Superior temporal gyrus (tissue), 1 donor: ENCODE data around the gene EXOC6B.
A peak's percentile ranks its signal among the peaks of the same experiment; 100 is the strongest.

Experiments
- DNase-seq: peaks from one replicate; pipeline ENCODE4 v3.0.0-alpha.2; 2016; ENCODE audit errors: extremely low spot score

Gene EXOC6B

DNA sequence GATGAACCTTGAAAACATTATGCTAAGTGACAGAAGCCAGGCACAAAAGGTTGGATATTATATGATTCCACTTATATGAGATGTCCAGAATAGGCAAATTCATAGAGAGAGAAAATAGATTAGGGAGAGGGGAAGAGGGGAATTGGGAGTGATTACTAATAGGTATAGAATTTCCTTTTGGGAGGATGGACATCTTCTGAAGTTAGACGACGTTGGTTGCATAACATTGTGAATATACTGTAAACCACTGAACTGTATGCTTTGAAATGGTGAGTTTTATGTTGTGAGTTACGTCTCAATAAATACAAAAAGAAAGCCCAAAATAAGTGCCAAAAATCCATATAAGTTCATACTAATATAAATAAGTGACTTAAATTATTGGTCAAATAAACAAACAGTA lies 659.6 kb downstream of the EXOC6B start:
- DNase-seq, result no peak

DNA sequence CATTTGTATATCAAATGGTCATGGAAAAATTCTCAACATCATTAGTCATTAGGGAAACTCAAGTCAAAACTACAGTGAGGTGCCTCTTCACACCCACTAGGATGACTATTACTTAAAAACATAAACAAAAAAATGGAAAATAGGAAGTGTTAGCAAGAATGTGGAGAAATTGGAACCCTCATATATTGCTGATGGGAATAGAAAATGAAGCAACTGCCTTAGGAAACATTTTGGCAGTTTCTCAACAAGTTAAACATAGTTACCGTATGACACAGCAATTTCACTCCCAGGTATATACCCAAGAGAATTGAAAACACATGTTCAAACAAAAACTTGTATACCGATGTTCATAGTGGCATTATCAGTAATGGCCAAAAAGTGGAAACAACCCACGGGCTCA lies 660.0 kb downstream of the EXOC6B start:
- DNase-seq, result no peak

DNA sequence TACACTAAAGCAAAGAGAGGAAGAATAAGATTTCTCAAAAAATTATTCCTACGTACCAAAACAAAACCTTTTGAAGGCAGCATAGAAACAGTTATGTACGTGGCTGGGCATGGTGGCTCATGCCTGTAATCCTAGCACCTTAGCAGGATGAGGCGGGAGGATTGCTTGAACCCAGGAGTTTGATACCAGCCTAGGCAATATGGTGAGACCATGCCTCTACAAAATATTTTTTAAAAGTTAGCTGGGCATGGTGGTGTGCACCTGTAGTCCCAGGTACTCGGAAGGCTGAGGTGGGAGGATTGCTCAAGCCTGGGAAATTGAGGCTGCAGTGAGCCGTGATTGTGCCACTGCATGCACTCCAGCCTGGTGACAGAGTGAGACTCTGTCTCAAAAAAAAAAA lies 663.3 kb downstream of the EXOC6B start:
- no peak for DNase-seq

DNA sequence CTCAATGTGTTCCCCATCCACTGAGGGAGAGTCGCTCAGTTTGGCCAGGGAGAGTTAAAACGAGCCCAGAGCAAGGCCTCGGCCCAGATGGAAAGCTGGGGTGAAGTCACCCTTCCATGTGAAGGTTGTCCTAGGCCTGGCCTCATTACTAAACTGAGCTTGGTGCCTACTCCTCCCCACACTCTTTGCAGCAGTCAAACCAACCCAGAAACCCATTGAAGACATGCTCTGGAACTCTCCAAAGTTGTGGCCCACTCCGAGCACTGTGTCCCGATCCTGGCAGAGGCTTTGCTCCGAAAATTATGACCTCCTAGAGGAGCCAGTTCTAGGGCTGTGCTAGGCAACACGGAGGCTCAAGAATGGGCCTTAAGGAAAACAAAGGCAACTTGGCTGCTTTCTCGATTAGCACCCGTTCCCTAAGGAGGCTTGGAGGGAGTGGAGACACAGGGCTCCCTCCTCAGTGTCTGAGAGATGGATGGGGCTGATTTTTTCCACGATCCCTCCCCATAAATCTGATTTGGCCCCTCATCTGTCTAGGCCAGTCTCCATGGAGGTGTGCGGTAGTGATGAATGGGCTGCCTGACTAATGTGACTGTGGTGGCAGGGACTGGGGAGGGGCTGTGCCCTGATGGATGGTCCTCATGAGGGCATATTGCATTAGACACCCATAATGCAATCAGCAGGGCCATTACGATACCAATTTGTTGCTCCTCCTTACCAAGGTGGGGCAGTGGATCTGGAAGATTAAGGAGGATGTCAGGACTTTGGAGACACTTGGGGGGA lies 666.4 kb downstream of the EXOC6B start:
- DNase-seq, result no peak

DNA sequence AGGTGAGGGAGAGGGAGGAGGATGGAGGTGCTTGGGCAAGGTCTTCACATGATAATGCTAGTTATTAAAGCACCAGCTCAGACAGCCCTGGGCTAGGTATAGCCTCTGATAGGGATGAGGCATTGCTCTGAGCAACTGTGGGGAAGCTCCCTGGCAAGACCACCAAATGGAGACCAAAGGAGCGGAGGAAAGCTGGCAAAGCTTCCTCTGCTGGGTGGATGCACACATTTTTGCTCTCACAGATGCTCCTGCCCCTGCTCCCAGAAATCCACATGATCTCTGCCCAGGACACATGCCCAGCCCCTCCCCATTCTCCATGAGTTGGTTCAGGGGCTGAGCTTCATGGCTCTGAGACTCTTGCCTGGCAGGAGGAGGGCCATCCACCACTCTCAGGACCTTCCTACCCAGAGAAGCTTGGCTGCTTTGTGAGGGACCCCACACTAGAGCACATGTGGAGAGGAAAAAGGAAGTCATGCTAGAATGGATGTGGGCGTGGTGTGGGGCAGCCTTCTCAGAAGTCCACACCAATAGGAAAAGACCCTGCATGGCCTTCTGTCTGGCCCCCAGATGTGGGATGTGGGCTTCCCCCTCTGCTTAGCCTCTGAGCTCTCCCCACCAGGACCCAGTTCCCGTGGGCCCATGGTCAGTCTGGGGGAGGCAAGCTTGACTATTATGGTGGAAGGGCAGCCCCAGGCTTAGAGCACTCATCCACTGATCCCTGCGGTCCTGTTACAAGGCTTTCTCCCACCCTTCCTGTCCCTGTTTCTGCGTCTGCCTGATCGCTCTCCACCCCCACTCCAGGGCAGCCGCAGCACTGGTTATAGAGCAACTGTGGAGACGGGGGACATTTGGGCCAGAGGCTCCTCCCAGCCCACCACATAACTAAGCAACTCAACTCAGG lies 667.7 kb downstream of the EXOC6B start:
- DNase-seq, result no peak

DNA sequence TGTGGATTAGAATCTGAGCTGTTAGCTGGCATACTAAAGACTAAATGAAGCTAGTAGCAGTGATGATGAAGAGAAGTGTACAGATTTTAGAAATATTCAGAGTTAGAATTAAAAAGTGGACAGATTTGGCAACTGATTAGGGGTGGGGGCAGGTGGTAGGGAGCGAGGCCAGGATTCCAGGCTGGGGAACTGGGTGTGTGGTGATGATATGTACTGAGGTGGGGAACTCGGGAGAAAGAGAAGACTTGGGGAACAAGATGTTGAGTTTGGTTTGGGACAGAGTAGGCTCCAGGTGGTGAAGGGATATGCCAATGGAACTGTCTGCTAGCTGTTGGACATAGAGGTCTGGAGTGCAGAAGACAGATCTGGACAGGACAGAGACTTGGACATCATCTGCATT lies 669.0 kb downstream of the EXOC6B start:
- DNase-seq, result no peak

DNA sequence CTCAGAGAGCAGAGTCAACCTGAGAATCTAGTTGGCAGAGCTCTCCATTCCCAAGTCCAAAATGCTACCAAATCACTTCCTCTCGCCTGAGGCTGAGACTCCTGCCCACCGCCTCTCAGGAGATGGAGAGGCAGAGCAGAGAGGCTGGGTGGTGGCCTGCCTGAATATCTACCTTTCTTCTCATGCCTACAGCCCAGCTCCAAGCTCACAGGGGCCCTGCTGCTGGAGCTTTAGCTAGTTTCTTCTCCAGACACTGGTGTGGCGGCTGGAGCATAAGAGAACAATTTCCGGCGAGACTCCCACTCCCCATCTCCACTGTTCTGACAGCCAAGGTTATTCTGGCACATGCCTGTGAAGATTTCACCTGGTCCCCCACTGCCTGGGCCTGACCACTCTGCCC lies 670.1 kb downstream of the EXOC6B start:
- no peak for DNase-seq

DNA sequence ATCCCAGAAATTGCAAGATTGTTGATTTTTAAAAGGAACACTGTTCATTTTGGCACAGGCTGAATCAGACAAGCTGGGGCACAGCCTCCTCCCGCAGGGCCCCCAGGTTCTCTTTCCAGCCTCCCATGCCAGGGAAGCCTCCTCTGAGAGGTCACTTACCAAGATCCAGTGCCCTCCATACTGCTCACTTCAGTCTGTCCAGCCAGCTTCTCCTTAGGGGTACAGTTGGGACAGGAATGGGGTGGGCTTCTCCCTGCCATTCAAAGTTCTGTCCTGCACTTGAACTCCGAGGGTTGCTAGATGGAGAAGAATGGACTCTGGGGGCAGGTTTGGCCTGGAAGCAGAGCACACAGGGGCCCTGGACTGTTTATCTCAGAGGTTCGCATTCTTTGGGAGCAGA lies 670.7 kb downstream of the EXOC6B start:
- DNase-seq, result no peak

DNA sequence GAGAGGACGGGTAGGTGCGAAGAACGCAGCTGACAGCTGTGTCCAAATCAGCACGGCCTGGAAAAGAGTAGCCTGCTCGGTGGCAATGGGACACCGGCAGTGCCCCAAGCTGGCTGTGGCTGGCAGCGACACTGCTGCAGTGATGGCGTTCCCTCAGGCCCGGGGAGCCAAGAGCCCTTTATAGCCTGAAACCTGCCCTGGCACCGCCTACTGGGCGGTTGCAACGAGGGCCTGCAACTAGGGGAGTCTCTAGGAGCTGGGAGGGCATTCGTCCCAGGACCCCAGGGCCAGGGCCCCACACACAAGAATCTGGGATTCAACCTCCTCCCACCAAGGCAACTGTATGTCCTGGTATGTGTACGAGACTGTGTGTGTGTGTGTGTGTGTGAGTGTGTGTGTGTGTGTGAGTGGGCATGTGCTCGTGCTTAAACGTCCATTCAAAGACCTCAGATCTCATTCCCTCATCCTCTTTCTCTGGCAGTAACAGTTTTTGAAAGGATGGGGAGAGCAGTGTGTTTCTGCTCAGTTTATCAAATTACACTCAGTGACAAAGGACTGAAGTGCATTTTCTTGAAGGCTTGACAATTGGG lies 671.4 kb downstream of the EXOC6B start:
- no peak for DNase-seq

DNA sequence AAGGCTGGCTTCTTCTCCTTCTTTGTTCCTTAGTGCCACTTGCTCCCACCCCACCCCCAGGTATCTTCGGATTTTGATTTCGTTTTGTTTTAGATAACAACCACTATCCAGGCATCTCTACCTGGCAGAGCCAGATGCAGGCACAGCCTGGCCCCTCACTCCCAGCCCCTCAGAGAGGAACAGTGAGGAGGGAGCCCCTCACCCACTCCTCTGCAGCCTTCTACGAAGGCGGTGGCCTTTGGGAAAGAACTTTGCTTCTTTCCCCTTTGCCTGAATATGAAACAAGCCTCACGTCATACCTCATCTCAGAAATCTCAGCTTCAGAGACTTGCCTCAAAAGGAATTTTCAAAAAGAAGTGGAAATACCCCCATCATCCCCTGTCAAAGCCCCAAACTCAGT lies 671.9 kb downstream of the EXOC6B start:
- DNase-seq, result no peak

DNA sequence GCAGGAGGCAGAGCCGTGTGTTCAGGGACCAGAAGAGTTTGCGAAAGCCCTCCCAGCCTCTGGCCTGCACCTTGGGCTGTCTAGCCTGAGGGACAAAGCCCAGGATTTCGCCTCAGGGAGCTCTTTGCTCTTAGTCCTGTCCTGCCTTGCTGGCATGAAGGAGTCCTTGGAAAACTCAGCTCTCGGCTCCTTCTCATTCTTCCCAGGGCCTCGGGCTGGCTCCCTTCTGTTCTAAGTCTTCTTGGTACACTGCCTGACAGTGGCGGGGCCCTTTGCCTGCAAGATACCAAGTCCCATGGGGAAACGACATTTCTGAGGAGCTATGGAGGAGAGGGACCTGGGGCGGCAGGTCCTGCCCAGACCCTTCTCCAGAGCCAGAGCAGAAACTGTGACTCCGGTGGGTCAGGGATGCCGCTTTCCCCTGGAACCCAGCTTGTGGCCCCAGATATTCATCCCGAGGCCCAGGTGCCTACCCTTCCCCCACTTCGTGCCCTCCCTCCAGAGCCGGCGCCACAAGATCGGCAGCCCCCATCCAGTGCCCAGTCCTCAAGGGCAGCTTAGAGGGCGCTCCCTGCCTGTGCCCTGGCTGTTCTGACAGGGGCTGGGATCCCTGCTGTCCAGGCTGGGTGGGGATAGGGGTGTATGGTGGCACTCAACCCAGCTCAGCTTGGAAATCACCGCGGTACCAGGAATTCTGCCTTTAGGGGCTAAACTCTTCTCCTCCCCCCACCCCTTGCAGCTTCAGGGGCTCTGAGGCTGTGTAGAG lies 672.6 kb downstream of the EXOC6B start:
- DNase-seq, result no peak

DNA sequence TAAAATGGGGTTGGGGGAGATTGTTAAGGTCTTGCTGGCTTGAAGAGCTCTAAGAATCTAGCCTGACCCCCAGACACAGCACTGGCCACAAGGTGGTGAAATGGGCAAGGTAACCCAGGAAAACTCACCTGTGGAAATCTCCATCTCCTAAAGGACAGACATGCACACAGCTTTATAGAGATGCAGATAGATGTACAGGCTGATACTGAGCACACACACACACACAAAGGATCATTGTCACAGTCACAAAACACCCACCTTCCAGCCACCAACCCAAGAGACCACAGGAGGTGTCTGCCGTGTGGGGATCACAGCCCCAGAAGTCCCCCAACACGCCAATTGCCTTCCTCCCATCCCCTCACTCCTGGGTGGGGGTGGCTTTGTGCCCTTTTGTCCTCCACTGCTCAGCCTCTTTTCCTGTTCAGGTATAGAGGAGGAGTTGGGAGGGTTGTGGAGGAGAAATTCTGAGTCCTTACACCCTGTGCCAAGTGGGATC lies 674.9 kb downstream of the EXOC6B start:
- no peak for DNase-seq

DNA sequence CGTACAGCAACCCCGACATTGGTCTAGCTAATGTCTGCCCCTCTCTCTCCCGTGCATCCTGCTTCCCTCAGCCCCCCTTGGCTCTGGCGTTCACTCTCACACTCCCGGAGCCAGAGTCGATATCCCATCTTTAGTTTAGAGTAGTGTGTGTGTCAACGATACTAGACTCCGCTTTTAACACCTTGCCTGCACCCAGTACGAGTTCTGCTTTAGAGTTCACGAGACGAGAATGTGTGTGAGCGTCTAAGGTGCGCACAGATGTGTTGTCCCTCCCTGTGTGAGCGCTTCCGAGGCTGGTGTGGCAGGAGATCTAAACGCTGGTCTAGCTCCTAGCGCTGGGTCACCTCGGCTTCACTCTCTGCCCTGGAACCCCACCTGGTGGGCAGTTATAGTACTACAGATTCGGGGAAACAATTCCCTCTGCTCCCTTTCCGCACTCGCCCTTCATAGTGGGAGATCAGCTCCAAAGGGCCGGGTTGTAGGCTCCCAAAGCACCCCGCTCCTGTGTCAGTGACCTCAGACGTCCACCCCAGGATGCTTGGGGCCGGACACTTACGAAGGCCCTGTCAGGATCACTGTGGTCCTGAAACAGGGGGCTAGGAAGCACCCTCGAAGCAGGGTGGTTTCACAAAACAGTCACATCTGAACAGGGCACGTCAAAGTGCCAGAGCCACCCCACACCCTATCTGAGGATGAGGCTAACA lies 675.5 kb downstream of the EXOC6B start:
- DNase-seq, result peak; percentile 96

DNA sequence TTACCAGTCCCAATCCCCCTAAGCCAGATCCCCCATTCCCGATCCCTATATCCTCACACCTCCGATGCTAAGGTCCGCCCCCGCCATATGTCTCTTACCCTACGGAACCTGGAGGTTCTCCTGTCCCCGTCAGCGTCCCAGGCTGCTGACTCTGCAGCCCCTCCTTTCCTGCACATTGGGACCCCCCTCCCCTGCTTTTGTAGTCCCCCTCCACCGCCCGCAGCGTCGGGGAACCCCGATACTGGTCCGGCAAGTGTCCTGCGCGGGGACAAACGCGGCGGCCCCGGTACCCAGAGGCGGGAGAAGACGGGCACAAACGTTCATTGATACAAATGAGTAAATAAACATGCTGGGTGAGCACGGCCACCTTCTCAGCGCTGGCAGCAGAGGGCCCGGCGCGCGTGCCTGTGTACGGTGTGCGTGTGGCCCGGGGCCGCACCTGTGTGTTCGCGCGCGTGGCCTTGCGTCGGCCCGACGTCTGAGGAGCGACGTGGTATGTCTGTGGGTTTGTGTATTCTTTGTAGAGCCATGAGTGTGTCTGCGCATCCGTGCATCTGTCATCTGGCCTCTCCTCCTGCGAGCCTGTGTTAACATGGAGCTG lies 676.2 kb downstream of the EXOC6B start:
- DNase-seq, result no peak

DNA sequence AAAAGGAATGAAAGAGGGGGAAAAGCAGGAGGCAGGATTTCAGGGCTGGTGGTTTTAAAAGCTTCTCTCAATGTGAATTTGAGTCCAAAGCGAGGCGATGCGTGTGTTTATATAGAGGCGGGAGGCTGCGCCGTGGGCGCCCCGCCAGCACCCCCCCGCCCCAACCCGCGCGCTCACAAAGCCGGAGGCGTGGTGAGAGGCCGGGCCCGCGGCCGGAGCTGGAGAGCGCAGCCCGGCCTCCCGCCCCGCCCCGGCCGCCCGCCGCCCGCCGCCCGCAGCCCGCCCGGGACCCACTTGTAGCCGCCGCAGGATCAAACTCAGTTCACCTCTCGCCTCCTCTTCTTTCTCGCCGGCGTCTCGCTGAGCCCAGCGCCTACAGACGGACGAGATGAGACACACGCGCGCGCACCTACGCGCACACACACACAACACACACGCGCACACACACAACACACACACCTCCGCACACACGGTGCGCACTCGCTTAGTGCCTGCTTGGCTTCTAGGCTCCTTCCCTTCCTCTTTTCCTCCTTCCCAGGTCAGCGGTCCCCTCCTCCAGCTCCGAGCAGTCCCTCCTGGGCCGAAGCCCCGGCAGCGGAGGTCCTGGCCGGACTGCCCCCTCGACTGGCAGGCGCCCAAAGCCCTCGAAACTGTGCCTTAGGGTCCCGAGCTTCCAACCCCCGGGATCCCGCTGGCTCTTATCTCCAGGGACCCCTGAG lies 676.8 kb downstream of the EXOC6B start:
- DNase-seq, result peak; percentile 48

DNA sequence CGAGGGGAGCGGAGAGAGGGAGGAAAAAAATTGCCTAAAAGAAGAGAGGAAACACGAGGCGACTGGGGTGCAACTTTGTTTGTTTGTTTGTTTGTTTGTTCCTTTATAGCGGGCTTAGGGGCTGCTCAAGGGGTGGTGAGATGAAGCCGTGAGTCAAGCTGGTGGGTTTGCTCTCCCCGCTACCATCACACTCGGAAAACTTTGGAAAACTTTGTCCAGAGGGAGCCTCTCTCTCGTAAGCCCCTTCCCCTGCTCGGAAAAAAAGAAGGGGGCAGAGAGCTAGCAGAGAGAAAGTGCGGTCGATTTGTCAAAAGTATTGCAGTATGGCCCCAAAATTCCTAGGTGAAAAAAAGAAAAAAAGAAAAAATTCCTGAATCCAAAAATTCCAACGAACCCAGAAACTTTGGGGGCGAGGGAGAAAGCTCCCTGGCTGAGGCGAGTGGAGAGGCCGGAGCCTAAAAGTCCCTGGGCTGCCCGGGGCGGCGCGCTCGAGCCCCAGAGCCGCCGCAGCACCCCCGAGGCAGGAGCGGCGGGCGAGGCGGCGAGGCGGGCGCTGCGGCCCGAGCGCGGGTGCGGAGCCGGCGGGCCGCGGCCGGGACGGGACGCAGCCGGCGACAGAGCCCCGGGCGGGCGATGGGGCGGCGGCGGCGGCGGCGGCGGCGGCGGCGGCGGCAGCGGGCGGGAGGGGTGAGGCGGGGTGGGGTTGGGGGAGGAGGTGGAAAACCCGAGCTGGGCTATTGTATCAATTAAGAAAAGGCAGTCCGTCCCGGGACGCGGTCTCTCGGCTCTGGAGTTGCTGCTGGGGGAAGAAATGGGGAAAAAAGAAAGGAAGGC lies 677.6 kb downstream of the EXOC6B start:
- DNase-seq, result no peak

DNA sequence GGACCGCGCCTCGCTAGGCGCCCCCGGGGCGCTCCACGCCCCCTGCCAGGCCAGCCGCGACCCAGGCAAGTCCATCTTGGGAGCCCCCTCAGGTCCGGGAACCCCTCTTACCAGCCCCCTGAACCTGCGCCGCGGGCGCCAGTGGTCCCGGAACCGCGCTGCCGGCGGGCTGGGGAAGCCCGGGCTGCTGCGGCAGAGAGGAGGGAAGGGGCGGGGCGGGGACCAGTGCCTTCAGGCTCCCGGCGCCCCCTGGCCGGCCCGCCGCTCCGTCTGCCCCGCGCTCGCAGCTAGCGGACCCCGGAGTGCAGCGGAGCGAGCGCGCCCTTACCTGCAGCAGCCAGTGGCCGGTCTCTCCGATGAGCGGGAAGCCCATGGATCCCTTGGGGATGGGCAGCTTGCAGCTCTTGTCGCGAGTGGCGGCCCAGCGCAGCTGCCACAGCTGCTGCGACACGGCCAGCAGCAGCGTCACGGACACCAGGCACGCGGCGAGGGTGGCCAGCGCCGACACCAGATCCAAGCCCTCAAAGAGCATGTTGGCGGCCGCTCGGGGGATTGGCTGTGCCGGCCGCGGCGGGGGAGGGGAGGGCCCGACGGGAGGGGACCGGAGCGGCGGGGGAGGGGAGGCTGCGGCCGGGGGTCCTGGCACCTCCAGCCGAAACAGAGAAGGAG lies 678.4 kb downstream of the EXOC6B start, which contains the start of gene CYP26B1:
CYP26B1 (minus strand) TSS at position 560 of the 669 bp plus-strand sequence; CDS start at position 532, 28 bp downstream.
- no peak for DNase-seq
